Measurements from ENCODE around the gene PRDM11. TPM values are rescaled to one million over a fixed set of nuclear protein-coding genes. Genes with fewer than 3 reads are reported as not detected.

Gene PRDM11
- total RNA-seq, 1 experiment from 2014 or later = 27.4 TPM

DNA sequence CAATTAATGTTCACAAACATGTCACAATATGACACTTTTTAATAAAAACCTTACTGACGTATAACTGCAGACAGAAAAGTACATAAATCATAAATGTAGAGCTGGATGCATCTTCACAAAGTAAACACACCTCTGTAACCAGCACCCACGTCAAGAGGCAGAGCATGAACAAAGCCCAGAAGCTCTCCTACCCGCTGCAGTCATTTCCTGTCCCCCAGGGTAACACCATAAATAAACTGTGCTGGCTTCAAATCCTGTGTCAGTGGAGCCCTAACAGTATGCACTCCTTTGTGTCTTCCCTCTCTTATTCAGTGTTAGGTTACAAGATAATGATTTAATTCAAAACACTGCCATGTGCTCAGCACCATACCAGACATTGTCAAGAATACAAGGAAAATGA is 134.0 kb downstream of the PRDM11 start:
- ChIA-PET POLR2A (no interaction called here), CTCF (no interaction called here)
- no TSS peak for BruUV-seq (replicated peaks)
- H3K36me3 ChIP-seq (ENCODE audit: control insufficient read depth, insufficient read depth, low read length) = no peaks in the 10 kb centered on the region
- intact Hi-C loops (cut with micrococcal nuclease; ENCODE audit: unreplicated experiment) = no loop called here
- DNase-seq (ENCODE audit: low read depth, low spot score) = no peak
- in situ Hi-C loops (cut with HindIII; ENCODE audit: low pct_unique_long_range_greater_than_20kb, low sequenced_read_pairs) = no loop called here
- H3K9me3 ChIP-seq (ENCODE audit: control insufficient read depth, insufficient read depth, low read depth, low read length) = no peaks in the 10 kb centered on the region
- no peak for TF ChIP-seq POLR2AphosphoS5 (IDR thresholded peaks at IDR 0.05; ENCODE audit: low read depth, low read length)
- TF ChIP-seq TCF7L2 (IDR thresholded peaks at IDR 0.05; ENCODE audit: low read depth, low read length) = no peak
- TF ChIP-seq, protein P1, sequence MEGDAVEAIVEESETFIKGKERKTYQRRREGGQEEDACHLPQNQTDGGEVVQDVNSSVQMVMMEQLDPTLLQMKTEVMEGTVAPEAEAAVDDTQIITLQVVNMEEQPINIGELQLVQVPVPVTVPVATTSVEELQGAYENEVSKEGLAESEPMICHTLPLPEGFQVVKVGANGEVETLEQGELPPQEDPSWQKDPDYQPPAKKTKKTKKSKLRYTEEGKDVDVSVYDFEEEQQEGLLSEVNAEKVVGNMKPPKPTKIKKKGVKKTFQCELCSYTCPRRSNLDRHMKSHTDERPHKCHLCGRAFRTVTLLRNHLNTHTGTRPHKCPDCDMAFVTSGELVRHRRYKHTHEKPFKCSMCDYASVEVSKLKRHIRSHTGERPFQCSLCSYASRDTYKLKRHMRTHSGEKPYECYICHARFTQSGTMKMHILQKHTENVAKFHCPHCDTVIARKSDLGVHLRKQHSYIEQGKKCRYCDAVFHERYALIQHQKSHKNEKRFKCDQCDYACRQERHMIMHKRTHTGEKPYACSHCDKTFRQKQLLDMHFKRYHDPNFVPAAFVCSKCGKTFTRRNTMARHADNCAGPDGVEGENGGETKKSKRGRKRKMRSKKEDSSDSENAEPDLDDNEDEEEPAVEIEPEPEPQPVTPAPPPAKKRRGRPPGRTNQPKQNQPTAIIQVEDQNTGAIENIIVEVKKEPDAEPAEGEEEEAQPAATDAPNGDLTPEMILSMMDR (IDR thresholded peaks at IDR 0.05) = no peak
- TF ChIP-seq, protein P2, sequence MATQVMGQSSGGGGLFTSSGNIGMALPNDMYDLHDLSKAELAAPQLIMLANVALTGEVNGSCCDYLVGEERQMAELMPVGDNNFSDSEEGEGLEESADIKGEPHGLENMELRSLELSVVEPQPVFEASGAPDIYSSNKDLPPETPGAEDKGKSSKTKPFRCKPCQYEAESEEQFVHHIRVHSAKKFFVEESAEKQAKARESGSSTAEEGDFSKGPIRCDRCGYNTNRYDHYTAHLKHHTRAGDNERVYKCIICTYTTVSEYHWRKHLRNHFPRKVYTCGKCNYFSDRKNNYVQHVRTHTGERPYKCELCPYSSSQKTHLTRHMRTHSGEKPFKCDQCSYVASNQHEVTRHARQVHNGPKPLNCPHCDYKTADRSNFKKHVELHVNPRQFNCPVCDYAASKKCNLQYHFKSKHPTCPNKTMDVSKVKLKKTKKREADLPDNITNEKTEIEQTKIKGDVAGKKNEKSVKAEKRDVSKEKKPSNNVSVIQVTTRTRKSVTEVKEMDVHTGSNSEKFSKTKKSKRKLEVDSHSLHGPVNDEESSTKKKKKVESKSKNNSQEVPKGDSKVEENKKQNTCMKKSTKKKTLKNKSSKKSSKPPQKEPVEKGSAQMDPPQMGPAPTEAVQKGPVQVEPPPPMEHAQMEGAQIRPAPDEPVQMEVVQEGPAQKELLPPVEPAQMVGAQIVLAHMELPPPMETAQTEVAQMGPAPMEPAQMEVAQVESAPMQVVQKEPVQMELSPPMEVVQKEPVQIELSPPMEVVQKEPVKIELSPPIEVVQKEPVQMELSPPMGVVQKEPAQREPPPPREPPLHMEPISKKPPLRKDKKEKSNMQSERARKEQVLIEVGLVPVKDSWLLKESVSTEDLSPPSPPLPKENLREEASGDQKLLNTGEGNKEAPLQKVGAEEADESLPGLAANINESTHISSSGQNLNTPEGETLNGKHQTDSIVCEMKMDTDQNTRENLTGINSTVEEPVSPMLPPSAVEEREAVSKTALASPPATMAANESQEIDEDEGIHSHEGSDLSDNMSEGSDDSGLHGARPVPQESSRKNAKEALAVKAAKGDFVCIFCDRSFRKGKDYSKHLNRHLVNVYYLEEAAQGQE (IDR thresholded peaks at IDR 0.05; ENCODE audit: insufficient read depth in 1 of 2, low read depth in 2 of 2, low read length in 1 of 2) = no peak
- no peak for TF ChIP-seq SIN3A (IDR thresholded peaks at IDR 0.05; ENCODE audit: borderline replicate concordance, insufficient read depth, low read depth, low read length)
- ATAC-seq = no peak
- no peaks in the 10 kb centered on the region for H3K4me1 ChIP-seq (ENCODE audit: control insufficient read depth, insufficient read depth, low read length)
- peaks cover 15% of the 10 kb centered on the region for H3K27me3 ChIP-seq (ENCODE audit: control insufficient read depth, insufficient read depth, low read length)
- no peak overlapping the region for H3K4me3 ChIP-seq (ENCODE audit: low read depth in 2 of 2, low read length in 2 of 2)
- H3K27ac ChIP-seq (ENCODE audit: low read length) = no peak overlapping the region

DNA sequence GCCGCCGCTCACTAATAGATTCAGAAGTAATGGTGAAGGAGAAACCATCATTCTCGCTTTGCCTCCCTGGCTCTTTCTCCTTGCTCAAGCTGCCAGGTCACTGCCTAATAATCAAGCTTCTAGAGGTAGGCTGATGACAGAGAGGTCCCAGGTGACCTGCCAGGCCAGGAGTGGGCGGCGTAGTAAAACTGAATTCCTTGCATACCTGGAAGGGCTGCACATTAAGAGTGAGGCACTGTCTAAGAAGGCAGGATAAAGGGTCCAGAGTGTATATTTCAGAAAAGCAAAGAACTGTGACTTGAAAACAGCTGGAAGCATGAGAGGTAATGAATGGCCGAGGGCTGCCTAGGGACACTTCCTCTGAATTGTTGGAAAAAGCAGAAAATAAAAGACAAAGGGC is 135.6 kb downstream of the PRDM11 start:
- in situ Hi-C loops (cut with HindIII; ENCODE audit: low pct_unique_long_range_greater_than_20kb, low sequenced_read_pairs) (no loop called here), intact Hi-C loops (cut with micrococcal nuclease; ENCODE audit: unreplicated experiment) (no loop called here)
- no peak for ATAC-seq
- no peaks in the 10 kb centered on the region for H3K4me1 ChIP-seq (ENCODE audit: control insufficient read depth, insufficient read depth, low read length)
- H3K27ac ChIP-seq (ENCODE audit: low read length) = no peak overlapping the region
- no TSS peak for BruUV-seq (replicated peaks)
- H3K27me3 ChIP-seq (ENCODE audit: control insufficient read depth, insufficient read depth, low read length) = peaks cover 23% of the 10 kb centered on the region
- DNase-seq (ENCODE audit: low read depth, low spot score) = no peak
- ChIA-PET CTCF (no interaction called here), POLR2A (no interaction called here)
- H3K9me3 ChIP-seq (ENCODE audit: control insufficient read depth, insufficient read depth, low read depth, low read length) = no peaks in the 10 kb centered on the region
- no peak overlapping the region for H3K4me3 ChIP-seq (ENCODE audit: low read depth in 2 of 2, low read length in 2 of 2)
- peaks cover 2% of the 10 kb centered on the region; the same call in 1 of the 2 replicates for H3K36me3 ChIP-seq (ENCODE audit: control insufficient read depth, insufficient read depth, low read length)
- no peak for TF ChIP-seq SIN3A (IDR thresholded peaks at IDR 0.05; ENCODE audit: borderline replicate concordance, insufficient read depth, low read depth, low read length)
- TF ChIP-seq, protein P1 (IDR thresholded peaks at IDR 0.05) = no peak
- no peak for TF ChIP-seq TCF7L2 (IDR thresholded peaks at IDR 0.05; ENCODE audit: low read depth, low read length)
- TF ChIP-seq, protein P2 (IDR thresholded peaks at IDR 0.05; ENCODE audit: insufficient read depth in 1 of 2, low read depth in 2 of 2, low read length in 1 of 2) = no peak
- no peak for TF ChIP-seq POLR2AphosphoS5 (IDR thresholded peaks at IDR 0.05; ENCODE audit: low read depth, low read length)

Other genes with a start within 250 kb of the PRDM11 start
- gene TP53I11, start 195.8 kb upstream of the PRDM11 start, total RNA-seq (2021; ENCODE audit: unreplicated experiment) = 132 TPM
- 0.13 TPM for gene SYT13, start 139.7 kb downstream of the PRDM11 start, total RNA-seq (2021; ENCODE audit: unreplicated experiment)